ENCODE results near the gene KIF1A. TPM values are rescaled to one million over a fixed set of nuclear protein-coding genes. Genes with fewer than 3 reads are reported as not detected.

KIF1A gene
- total and polyA plus RNA-seq, 3 experiments from 2014 or later: 1.6 to 1.8 TPM; not detected in 1

GRCh38 chr2:240806459-240806858, 13.6 kb downstream of the KIF1A start:
- no peaks in the 10 kb centered on the region for H3K4me1 Mint-ChIP-seq
- H3K4me3 ChIP-seq (ENCODE audit: low read length): no peak overlapping the region
- H3K27ac Mint-ChIP-seq: no peak overlapping the region
- H3K9me3 ChIP-seq (ENCODE audit: low read length): no peaks in the 10 kb centered on the region
- H3K36me3 ChIP-seq (ENCODE audit: insufficient read depth, low read length): no peaks in the 10 kb centered on the region
- H3K27me3 Mint-ChIP-seq: peaks cover 18 to 26% of the 10 kb centered on the region in 2 donors
- H3K27me3 ChIP-seq (ENCODE audit: insufficient read depth, low read length, poor library complexity, severe bottlenecking): no peaks in the 10 kb centered on the region
- no peak overlapping the region for H3K27ac ChIP-seq (ENCODE audit: low read depth, low read length)
- no peaks in the 10 kb centered on the region for H3K4me1 ChIP-seq (ENCODE audit: insufficient read depth, low read length)
- no peak overlapping the region for H3K4me3 Mint-ChIP-seq
- CTCF ChIA-PET: no interaction called here
- POLR2A ChIA-PET: no interaction called here
- DNase-seq: no peak
- no peaks in the 10 kb centered on the region for H3K36me3 Mint-ChIP-seq
- peaks cover 0 to 6% (median 0%) of the 10 kb centered on the region in 5 donors for H3K9me3 Mint-ChIP-seq

- no peaks in the 10 kb centered on the region for H3K27me3 ChIP-seq (ENCODE audit: insufficient read depth, low read length, poor library complexity, severe bottlenecking)
- no peak for DNase-seq
- Mint-ChIP-seq H3K36me3 (no peaks in the 10 kb centered on the region), H3K4me1 (no peaks in the 10 kb centered on the region), H3K9me3 (peaks cover 0 to 4% (median 0%) of the 10 kb centered on the region in 5 donors), H3K27ac (no peak overlapping the region), H3K27me3 (peaks cover 18 to 28% of the 10 kb centered on the region in 2 donors), H3K4me3 (no peak overlapping the region)
- CTCF ChIA-PET: no interaction called here
- no peaks in the 10 kb centered on the region for H3K9me3 ChIP-seq (ENCODE audit: low read length)
- H3K27ac ChIP-seq (ENCODE audit: low read depth, low read length): no peak overlapping the region
- no peaks in the 10 kb centered on the region for H3K4me1 ChIP-seq (ENCODE audit: insufficient read depth, low read length)
- no peak overlapping the region for H3K4me3 ChIP-seq (ENCODE audit: low read length)
- POLR2A ChIA-PET: no interaction called here
- H3K36me3 ChIP-seq (ENCODE audit: insufficient read depth, low read length): no peaks in the 10 kb centered on the region
Measured at GRCh38 chr2:240806006-240806405, 14.0 kb downstream of the KIF1A start.

GRCh38 chr2:240803191-240803590, 16.8 kb downstream of the KIF1A start:
- CTCF ChIA-PET: interaction anchor here (1.6 kb wide), 1 partner anchor 237 kb away, joined by 4 read pairs; no protein-coding TSS in a partner anchor

GRCh38 chr2:240799033-240799820, 20.8 kb downstream of the KIF1A start:
- ChIA-PET CTCF (no interaction called here), POLR2A (no interaction called here)
- H3K9me3 Mint-ChIP-seq: peaks cover 0 to 2% (median 0%) of the 10 kb centered on the region in 5 donors
- H3K4me3 Mint-ChIP-seq: no peak overlapping the region
- Histone ChIP-seq H3K27ac (ENCODE audit: low read depth, low read length) (no peak overlapping the region), H3K27me3 (ENCODE audit: insufficient read depth, low read length, poor library complexity, severe bottlenecking) (peaks cover 5% of the 10 kb centered on the region), H3K4me1 (ENCODE audit: insufficient read depth, low read length) (no peaks in the 10 kb centered on the region), H3K36me3 (ENCODE audit: insufficient read depth, low read length) (no peaks in the 10 kb centered on the region), H3K9me3 (ENCODE audit: low read length) (no peaks in the 10 kb centered on the region), H3K4me3 (ENCODE audit: low read length) (no peak overlapping the region)
- peak in 1 of 5 donors; percentile 33 for DNase-seq
- H3K36me3 Mint-ChIP-seq: no peaks in the 10 kb centered on the region
- peak overlapping the region in 1 of 8 donors; percentile 12 for H3K27ac Mint-ChIP-seq
- no peaks in the 10 kb centered on the region for H3K4me1 Mint-ChIP-seq
- H3K27me3 Mint-ChIP-seq: peaks cover 18 to 62% of the 10 kb centered on the region in 2 donors

More at GRCh38 chr2:240803191-240803590, 16.8 kb downstream of the KIF1A start:
- H3K4me1 ChIP-seq (ENCODE audit: insufficient read depth, low read length): no peaks in the 10 kb centered on the region
- no peak overlapping the region for H3K27ac ChIP-seq (ENCODE audit: low read depth, low read length)
- Mint-ChIP-seq H3K4me1 (no peaks in the 10 kb centered on the region), H3K27ac (no peak overlapping the region), H3K4me3 (no peak overlapping the region), H3K27me3 (peaks cover 13 to 47% of the 10 kb centered on the region in 2 donors), H3K9me3 (peaks cover 0 to 4% (median 0%) of the 10 kb centered on the region in 5 donors), H3K36me3 (no peaks in the 10 kb centered on the region)
- no peak overlapping the region for H3K4me3 ChIP-seq (ENCODE audit: low read length)
- H3K27me3 ChIP-seq (ENCODE audit: insufficient read depth, low read length, poor library complexity, severe bottlenecking): peaks cover 5% of the 10 kb centered on the region
- H3K36me3 ChIP-seq (ENCODE audit: insufficient read depth, low read length): no peaks in the 10 kb centered on the region
- POLR2A ChIA-PET: no interaction called here
- H3K9me3 ChIP-seq (ENCODE audit: low read length): no peaks in the 10 kb centered on the region
- no peak for DNase-seq

- Histone ChIP-seq H3K4me3 (ENCODE audit: low read length) (no peak overlapping the region), H3K27ac (ENCODE audit: low read depth, low read length) (no peak overlapping the region), H3K9me3 (ENCODE audit: low read length) (no peaks in the 10 kb centered on the region), H3K27me3 (ENCODE audit: insufficient read depth, low read length, poor library complexity, severe bottlenecking) (peaks cover 5% of the 10 kb centered on the region), H3K36me3 (ENCODE audit: insufficient read depth, low read length) (no peaks in the 10 kb centered on the region), H3K4me1 (ENCODE audit: insufficient read depth, low read length) (no peaks in the 10 kb centered on the region)
- Mint-ChIP-seq H3K9me3 (peaks cover 0 to 2% (median 0%) of the 10 kb centered on the region in 5 donors), H3K27ac (no peak overlapping the region), H3K36me3 (no peaks in the 10 kb centered on the region), H3K4me3 (no peak overlapping the region), H3K4me1 (no peaks in the 10 kb centered on the region), H3K27me3 (peaks cover 18 to 66% of the 10 kb centered on the region in 2 donors)
- peak in 1 of 5 donors; percentile 12 for DNase-seq
- ChIA-PET POLR2A (no interaction called here), CTCF (no interaction called here)
Measured at GRCh38 chr2:240798327-240798905, 21.6 kb downstream of the KIF1A start.

GRCh38 chr2:240797914-240798313, 22.1 kb downstream of the KIF1A start:
- no peaks in the 10 kb centered on the region for H3K4me1 Mint-ChIP-seq
- H3K36me3 Mint-ChIP-seq: no peaks in the 10 kb centered on the region
- Histone ChIP-seq H3K4me3 (ENCODE audit: low read length) (no peak overlapping the region), H3K36me3 (ENCODE audit: insufficient read depth, low read length) (no peaks in the 10 kb centered on the region), H3K9me3 (ENCODE audit: low read length) (no peaks in the 10 kb centered on the region), H3K27ac (ENCODE audit: low read depth, low read length) (no peak overlapping the region), H3K27me3 (ENCODE audit: insufficient read depth, low read length, poor library complexity, severe bottlenecking) (peaks cover 5% of the 10 kb centered on the region), H3K4me1 (ENCODE audit: insufficient read depth, low read length) (no peaks in the 10 kb centered on the region)
- POLR2A ChIA-PET: no interaction called here
- peaks cover 0 to 2% (median 0%) of the 10 kb centered on the region in 5 donors for H3K9me3 Mint-ChIP-seq
- H3K27ac Mint-ChIP-seq: no peak overlapping the region
- DNase-seq: peak in 1 of 5 donors; percentile 7
- peaks cover 18 to 63% of the 10 kb centered on the region in 2 donors for H3K27me3 Mint-ChIP-seq
- CTCF ChIA-PET: no interaction called here
- no peak overlapping the region for H3K4me3 Mint-ChIP-seq

GRCh38 chr2:240797500-240797895, 22.5 kb downstream of the KIF1A start:
- H3K36me3 Mint-ChIP-seq: no peaks in the 10 kb centered on the region
- peaks cover 0 to 2% (median 0%) of the 10 kb centered on the region in 5 donors for H3K9me3 Mint-ChIP-seq
- POLR2A ChIA-PET: no interaction called here
- Histone ChIP-seq H3K4me1 (ENCODE audit: insufficient read depth, low read length) (no peaks in the 10 kb centered on the region), H3K27ac (ENCODE audit: low read depth, low read length) (no peak overlapping the region), H3K9me3 (ENCODE audit: low read length) (no peaks in the 10 kb centered on the region), H3K36me3 (ENCODE audit: insufficient read depth, low read length) (no peaks in the 10 kb centered on the region), H3K4me3 (ENCODE audit: low read length) (no peak overlapping the region), H3K27me3 (ENCODE audit: insufficient read depth, low read length, poor library complexity, severe bottlenecking) (peaks cover 5% of the 10 kb centered on the region)
- no peaks in the 10 kb centered on the region for H3K4me1 Mint-ChIP-seq
- H3K4me3 Mint-ChIP-seq: no peak overlapping the region
- CTCF ChIA-PET: no interaction called here
- peaks cover 14 to 61% of the 10 kb centered on the region in 2 donors for H3K27me3 Mint-ChIP-seq
- peak in 1 of 5 donors; percentile 38 for DNase-seq
- H3K27ac Mint-ChIP-seq: no peak overlapping the region
